A549 (cell line): ENCODE results near the gene ABL1.

Experiments
- CEBPB ChIP-seq, 2 experiments: fragments of >200 bp in 1 of 2; sonication (Bioruptor Twin) in 1 of 2; formaldehyde crosslinking in 1 of 2; IDR thresholded peaks; 2 replicates each; pipeline ENCODE4 v1.6.1; 2012 to 2016
- JUNB ChIP-seq: fragments of >200 bp; sonication (Bioruptor Twin); formaldehyde crosslinking; IDR thresholded peaks from 2 replicates; pipeline ENCODE4 v1.6.1; 2016

- TF ChIP-seq JUNB: no peak
- no peak for TF ChIP-seq CEBPB (IDR thresholded peaks at IDR 0.05)
Measured at GRCh38 chr9:130890870-130891687, 56.0 kb downstream of the ABL1 start.
